ENCODE measurements around the gene AKNA.
"Not testable (repeated sequence)": the region's sequence is repeated elsewhere in the genome, so short reads cannot be mapped to it uniquely, and the experiment has no call there.

AKNA gene

DNA sequence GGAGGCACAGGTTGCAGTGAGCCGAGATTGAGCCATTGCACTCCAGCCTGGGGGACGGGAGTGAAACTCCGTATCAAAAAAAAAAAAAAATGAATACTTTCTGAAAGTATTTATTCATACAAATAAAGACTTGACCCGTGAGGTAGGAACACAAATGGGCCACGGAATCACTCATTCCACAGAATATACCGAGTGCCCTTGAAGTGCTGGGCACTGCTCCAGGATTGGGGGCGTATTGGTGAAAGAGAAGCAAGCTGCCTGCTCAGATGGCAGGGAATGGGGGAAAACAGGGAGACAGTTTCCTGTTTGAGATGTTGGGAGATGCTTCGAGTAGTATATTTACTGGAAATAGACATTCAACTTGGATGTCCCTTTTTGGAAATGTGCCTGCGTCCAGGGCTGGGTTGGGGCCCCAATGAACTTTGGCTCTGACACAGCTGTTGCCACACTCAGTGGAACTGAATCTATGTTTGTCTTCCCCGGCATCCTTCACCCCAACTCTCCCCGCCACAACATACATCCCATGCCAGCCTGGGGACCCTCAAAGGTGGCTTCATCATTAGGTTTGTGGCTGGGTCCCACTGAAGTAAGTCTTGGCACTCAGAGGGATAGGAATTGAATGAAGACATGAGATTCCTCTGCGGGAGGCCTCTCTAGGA is 65.5 kb downstream of the AKNA start:
- DNase-seq (ENCODE audit: low read depth) = not testable (repeated sequence)

DNA sequence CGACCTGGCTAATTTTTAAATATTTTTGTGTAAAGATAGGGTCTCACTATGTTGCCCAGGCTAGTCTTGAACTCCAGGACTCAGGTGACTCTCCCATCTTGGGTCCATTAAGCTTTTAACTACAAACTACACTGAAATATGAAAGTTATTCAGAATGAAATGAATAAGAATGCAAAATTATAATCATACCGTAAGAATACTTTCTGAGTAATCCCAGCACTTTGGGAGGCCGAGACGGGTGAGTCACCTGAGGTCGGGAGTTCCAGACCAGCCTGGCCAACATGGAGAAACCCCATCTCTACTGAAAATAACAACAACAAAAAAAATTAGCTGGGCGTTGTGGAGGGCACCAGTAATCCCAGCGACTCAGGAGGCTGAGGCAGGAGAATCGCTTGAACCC is 66.0 kb downstream of the AKNA start:
- DNase-seq (ENCODE audit: low read depth) = no peak

DNA sequence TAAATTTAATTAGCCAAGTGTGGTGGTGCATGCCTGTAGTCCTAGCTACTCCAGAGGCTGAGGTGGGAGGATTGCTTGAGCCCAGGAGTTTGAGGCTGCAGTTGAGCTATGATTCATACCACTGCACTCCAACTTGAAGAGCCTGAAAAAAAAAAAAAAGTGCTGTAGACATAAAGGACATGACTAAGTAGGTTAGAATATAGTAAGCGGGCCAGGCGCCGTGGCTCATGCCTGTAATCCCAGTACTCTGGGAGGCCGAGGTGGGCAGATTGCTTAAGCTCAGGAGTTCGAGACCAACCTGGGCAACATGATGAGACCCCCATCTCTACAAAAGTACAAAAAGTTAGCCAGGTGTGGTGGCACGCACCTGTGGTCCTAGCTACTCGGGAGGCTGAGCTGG is 67.1 kb downstream of the AKNA start:
- DNase-seq (ENCODE audit: low read depth) = not testable (repeated sequence)

GRCh38 chr9:114319147-114319546 is 68.6 kb downstream of the AKNA start:
- no peak for DNase-seq (ENCODE audit: low read depth)

- no peak for DNase-seq (ENCODE audit: low read depth)
Measured at GRCh38 chr9:114318416-114318815, 69.4 kb downstream of the AKNA start.

- no peak for DNase-seq (ENCODE audit: low read depth)
Measured at GRCh38 chr9:114317665-114318357, 70.0 kb downstream of the AKNA start.

DNA sequence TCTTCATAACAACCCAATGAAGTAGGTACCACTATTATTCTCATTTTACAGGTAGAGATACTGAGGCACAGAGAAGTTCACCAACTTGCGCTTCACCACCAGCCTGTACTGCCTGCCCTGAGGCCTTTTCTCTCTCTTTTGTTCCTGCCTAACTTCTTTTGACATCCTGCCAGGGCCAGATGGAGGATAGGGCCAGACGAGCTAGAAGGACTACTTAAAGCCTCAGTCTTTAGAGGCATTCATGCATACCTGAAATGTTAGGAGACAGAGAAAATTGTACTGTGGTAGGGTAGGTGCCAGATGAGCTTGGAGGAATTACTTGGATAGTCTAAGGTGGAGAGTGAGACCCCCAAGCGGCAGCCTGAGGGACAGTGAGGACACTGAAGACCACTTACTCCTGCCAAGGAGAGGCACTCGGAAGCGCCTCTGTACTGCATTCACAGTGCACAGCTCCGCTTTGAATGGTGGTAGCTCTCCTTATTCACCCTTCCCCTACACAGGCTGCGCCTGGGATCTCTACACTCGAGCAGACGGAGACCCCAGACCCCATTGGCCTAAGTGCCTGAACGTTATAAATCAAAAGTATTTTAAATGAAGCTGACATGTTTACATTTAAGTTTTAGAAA is 71.1 kb downstream of the AKNA start:
- no peak for DNase-seq (ENCODE audit: low read depth)

DNA sequence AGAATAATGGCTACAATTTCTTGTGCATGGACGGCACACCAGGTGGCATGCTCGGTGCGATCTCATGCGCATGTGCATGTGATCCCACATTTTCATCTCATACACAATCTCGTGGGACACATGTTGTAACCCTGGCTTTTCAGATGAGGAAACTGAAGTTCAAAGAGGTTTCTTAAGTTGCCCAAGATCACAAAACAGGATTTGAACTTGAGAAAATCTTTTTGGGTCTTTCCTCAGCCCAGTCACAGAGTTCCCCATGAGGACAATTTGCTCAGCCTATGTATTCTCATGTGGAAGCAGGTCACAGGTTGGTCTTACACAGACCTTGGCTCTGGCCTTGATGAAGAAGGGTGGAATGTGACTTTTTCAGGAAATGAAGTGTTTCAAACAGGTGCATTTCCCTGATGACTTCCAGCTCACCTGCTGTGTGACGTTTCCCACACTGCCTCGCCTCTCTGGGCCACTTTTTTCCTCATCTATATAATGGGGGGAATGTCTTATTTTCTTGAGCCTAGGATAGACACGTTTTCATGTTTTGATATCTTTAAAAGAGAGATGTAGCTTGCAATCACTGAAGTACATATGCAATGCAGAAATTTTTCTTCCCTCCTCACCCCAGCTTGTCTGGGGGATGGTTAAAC is 71.9 kb downstream of the AKNA start:
- DNase-seq (ENCODE audit: low read depth) = no peak

DNA sequence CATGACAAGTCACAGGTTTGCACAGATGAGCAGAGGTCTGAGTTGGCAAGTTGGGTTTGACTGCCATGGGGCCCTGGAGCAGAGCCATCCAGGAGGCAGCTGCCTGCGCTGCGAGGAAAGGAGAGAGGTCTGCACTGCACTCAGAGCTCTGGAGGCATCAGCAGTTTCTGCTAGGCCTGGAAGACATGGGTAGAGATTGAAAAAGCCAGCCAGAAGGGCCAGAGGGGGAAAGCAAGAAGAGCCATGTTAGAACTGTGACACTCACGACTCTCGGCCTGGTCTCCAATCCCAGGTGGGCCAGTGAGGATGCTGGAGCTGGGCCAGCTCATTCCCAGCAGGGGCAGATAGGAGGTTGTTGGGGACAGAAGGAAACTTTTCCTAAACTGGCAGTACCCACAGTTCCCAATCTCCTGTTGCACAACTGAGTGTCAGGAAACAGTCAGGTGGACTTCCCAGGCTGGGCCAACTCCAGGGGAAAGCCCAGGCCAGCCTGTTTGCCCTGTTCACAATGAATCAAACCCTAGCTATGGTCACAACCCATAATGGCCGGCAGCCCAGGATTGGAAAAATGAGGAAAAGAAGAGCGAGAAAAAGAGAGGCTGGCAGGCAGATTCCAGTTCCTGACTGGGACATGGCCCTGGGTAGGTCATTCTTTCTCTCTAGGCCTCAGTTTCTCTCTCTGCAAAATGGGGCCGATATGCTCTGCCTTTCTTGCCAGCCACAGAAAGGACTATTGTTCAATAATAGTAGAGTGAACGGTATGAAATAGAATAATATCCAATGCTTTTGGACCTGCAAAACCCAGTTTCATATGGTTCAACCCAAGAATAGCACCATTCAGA is 72.7 kb downstream of the AKNA start:
- DNase-seq (ENCODE audit: low read depth) = no peak

- DNase-seq (ENCODE audit: low read depth) = no peak
Measured at GRCh38 chr9:114314256-114314867, 73.4 kb downstream of the AKNA start.

DNA sequence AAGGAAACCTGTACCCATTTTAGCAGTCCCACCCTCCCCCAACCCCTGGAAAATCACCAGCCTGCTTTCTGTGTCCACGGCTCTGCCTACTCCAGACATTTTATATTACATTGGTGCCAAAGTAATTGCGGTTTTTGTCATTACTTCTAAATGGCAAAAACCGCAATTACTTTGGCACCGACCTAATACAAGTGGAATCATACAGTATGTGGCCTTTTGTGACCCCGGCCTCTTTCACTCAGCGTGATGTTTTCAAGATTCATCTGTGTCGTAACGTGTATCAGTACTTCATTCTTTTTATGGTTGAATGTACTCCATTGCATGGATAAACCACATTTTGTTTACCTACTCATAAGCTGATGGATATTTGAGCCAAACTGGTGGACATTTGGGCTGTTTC is 74.6 kb downstream of the AKNA start:
- DNase-seq (ENCODE audit: low read depth) = no peak

GRCh38 chr9:114312513-114312875 is 75.3 kb downstream of the AKNA start:
- no peak for DNase-seq (ENCODE audit: low read depth)

- DNase-seq (ENCODE audit: low read depth) = no peak
Measured at GRCh38 chr9:114311571-114312512, 75.9 kb downstream of the AKNA start.

DNA sequence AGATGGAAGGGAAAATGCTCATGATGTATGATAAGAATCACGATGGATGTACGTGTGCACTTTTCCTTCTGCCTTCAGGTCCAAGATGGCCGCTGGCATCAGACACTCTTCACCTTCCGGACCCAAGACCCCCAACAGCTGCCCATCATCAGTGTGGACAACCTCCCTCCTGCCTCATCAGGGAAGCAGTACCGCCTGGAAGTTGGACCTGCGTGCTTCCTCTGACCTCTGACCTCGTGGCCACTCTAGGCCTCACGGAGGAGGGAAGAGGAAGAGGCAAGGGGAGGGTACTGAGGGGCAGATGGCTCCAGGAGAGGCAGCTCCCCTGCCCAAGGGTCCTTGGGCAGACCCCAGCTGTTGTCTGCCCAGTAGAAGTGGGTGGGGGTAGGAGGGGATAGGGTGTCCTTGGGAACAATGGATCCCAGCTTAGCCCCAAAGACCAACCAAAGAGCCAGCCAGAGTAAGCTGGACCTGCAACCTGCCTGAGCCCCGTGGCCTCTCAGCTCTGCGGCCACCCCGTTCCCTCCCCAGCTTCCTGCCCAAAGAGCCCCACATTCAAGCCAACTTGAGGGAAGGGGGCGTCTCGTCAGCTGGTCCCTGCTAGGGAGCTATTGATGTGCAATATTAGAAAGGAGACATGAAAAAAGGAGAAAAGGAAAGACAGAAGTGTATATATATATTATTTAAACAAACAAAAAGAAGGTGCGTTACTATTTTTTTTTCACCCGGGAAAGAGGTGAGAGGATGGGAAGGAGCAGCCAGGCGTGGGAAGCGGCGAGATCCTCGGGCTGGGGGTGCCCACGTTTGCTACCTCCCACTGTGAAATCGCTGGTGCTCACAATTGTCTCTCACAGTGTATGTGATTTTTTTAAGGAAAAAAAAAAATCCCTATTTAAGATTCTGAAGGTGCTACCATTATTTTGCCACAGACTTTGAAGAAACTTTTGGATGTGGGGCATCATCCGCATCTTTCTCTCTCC is 77.0 kb downstream of the AKNA start:
- DNase-seq (ENCODE audit: low read depth) = no peak

DNA sequence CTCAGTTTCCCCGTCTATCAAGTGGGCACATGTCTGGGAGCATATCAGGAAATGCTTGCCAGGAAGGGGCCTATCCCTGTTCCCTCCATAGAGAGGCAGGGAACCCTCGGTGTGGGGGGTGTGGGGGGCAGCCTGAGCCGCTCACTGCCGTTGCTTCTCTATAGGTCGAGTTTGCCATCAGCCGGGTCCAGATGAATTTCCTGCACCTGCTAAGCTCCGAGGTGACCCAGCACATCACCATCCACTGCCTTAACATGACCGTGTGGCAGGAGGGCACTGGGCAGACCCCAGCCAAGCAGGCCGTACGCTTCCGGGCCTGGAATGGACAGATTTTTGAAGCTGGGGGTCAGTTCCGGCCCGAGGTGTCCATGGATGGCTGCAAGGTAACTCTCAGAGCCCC is 78.7 kb downstream of the AKNA start:
- DNase-seq (ENCODE audit: low read depth) = no peak

GRCh38 chr9:114308361-114308950 is 79.3 kb downstream of the AKNA start:
- no peak for DNase-seq (ENCODE audit: low read depth)

DNA sequence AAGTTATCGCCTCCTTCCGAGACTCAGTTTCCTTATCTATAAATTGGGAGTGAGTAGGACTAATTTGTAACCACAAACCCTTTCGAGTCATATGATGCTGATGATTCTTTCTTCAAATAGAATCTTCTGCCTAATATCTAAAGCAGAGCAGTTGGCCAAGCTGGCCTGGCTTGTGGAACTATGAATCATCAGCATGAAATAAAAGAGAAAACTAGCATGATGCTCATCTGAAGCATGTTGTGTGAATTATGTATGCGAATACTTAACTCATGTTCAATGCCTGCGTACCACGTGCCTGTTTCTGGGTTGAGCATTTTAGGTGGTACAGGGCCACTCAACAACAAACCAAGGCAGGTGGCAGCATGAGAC is 79.9 kb downstream of the AKNA start:
- no peak for DNase-seq (ENCODE audit: low read depth)

- DNase-seq (ENCODE audit: low read depth) = no peak
Measured at GRCh38 chr9:114304416-114305188, 83.2 kb downstream of the AKNA start.

Data from stimulated activated CD8-positive, alpha-beta memory T cell treated with anti-CD3 and anti-CD28 coated beads, Interleukin-12 subunit alpha, Interleukin-12 subunit beta, amount 100 ng/mL, for 4 hours (primary cell).